Stimulated activated CD8-positive, alpha-beta memory T cell treated with anti-CD3 and anti-CD28 coated beads, Interleukin-4, amount 100 ng/mL, for 4 hours (primary cell): ENCODE data around the gene BCL2L14.

Experiments used
- DNase-seq, 2 donors: peaks; one replicate each; pipeline ENCODE4 v3.0.0-alpha.2; 2020; ENCODE audit warnings: low read depth in 2 of 2, low spot score in 1 of 2

The BCL2L14 gene

GRCh38 chr12:12070674-12071656 lies at the start of gene BCL2L14:
BCL2L14 (plus strand) TSS chr12:12070939; CDS start chr12:12079306, 8,367 bp downstream.
- no peak for DNase-seq

- no peak for DNase-seq
Observed at GRCh38 chr12:12022306-12022936, 48.3 kb upstream of the BCL2L14 start.

- DNase-seq: no peak
Observed at GRCh38 chr12:12023456-12023855, 47.3 kb upstream of the BCL2L14 start.

- no peak for DNase-seq
Observed at GRCh38 chr12:12024911-12025682, 45.6 kb upstream of the BCL2L14 start.

GRCh38 chr12:12025799-12026386 lies 44.8 kb upstream of the BCL2L14 start:
- no peak for DNase-seq

GRCh38 chr12:12028668-12029402 lies 41.9 kb upstream of the BCL2L14 start:
- DNase-seq: no peak

GRCh38 chr12:12029653-12030052 lies 41.1 kb upstream of the BCL2L14 start:
- DNase-seq: no peak

- DNase-seq: no peak
Observed at GRCh38 chr12:12032260-12032791, 38.4 kb upstream of the BCL2L14 start.

- DNase-seq: peak; percentile 37 to 64
Observed at GRCh38 chr12:12032851-12033797, 37.6 kb upstream of the BCL2L14 start.

GRCh38 chr12:12033824-12034223 lies 36.9 kb upstream of the BCL2L14 start:
- DNase-seq: no peak

- DNase-seq: no peak
Observed at GRCh38 chr12:12034344-12034743, 36.4 kb upstream of the BCL2L14 start.

GRCh38 chr12:12035229-12035628 lies 35.5 kb upstream of the BCL2L14 start:
- DNase-seq: no peak

- no peak for DNase-seq
Observed at GRCh38 chr12:12036901-12037300, 33.8 kb upstream of the BCL2L14 start.

GRCh38 chr12:12039897-12040296 lies 30.8 kb upstream of the BCL2L14 start:
- DNase-seq: no peak

- DNase-seq: no peak
Observed at GRCh38 chr12:12046401-12046800, 24.3 kb upstream of the BCL2L14 start.

- no peak for DNase-seq
Observed at GRCh38 chr12:12047682-12048081, 23.1 kb upstream of the BCL2L14 start.

GRCh38 chr12:12048266-12048665 lies 22.5 kb upstream of the BCL2L14 start:
- no peak for DNase-seq

GRCh38 chr12:12048714-12049113 lies 22.0 kb upstream of the BCL2L14 start:
- DNase-seq: no peak

- no peak for DNase-seq
Observed at GRCh38 chr12:12051668-12052067, 19.1 kb upstream of the BCL2L14 start.
